HepG2 (cell line): Measurements from ENCODE around the gene SIX4. TPM values are rescaled to one million over a fixed set of nuclear protein-coding genes. Genes with fewer than 3 reads are reported as not detected.

Experiments
- ARID4A ChIP-seq: sonication (generic); formaldehyde crosslinking; IDR thresholded peaks from 2 replicates; pipeline ENCODE4 v1.5.0; 2020; ENCODE audit warnings: mild to moderate bottlenecking, missing genetic modification reagents, borderline replicate concordance
- CBX2 ChIP-seq, 2 experiments: fragments of 200-600 bp in 1 of 2; sonication (generic); formaldehyde crosslinking in 1 of 2; IDR thresholded peaks; 2 replicates each; pipeline versions ENCODE4 v1.7.0 to v1.8.1; 2018 to 2022; ENCODE audit warnings: low read depth in 2 of 2, low read length in 1 of 2, mild to moderate bottlenecking in 1 of 2, missing genetic modification reagents in 1 of 2
- FOSL1 ChIP-seq: sonication (generic); formaldehyde crosslinking; IDR thresholded peaks from 2 replicates; pipeline ENCODE4 v1.9.0; 2021; ENCODE audit warnings: missing genetic modification reagents, borderline replicate concordance
- FOXP1 ChIP-seq, 2 experiments: fragments of 450-650 bp in 1 of 2; IDR thresholded peaks; 2 replicates each; pipeline ENCODE4 v1.6.1; 2017 to 2018; ENCODE audit warnings: antibody characterized with exemption in 1 of 2
- HDAC1 ChIP-seq: sonication (generic); formaldehyde crosslinking; IDR thresholded peaks from 2 replicates; pipeline ENCODE4 v1.5.1; 2020; ENCODE audit warnings: mild to moderate bottlenecking, missing genetic modification reagents
- IRF2 ChIP-seq: IDR thresholded peaks from 2 replicates; pipeline ENCODE4 v1.6.1; 2018; ENCODE audit warnings: missing genetic modification reagents, missing compliant biosample characterization
- KDM2A ChIP-seq: sonication (generic); formaldehyde crosslinking; IDR thresholded peaks from 2 replicates; pipeline ENCODE4 v1.4.0; 2020; ENCODE audit warnings: low read depth, missing genetic modification reagents, borderline replicate concordance
- KDM4B ChIP-seq: sonication (generic); formaldehyde crosslinking; IDR thresholded peaks from 2 replicates; pipeline ENCODE4 v1.4.0; 2020; ENCODE audit warnings: missing genetic modification reagents
- LCORL ChIP-seq, 2 experiments: fragments of 450-650 bp in 1 of 2; sonication (generic) in 1 of 2; formaldehyde crosslinking in 1 of 2; IDR thresholded peaks; 2 replicates each; pipeline versions ENCODE4 v1.5.0 to v1.6.1; 2017 to 2020; ENCODE audit warnings: antibody characterized with exemption in 1 of 2, missing genetic modification reagents in 1 of 2
- MED1 ChIP-seq: sonication (generic); formaldehyde crosslinking; IDR thresholded peaks from 2 replicates; pipeline ENCODE4 v1.4.0; 2020; ENCODE audit warnings: missing genetic modification reagents
- PHF20 ChIP-seq: sonication (generic); formaldehyde crosslinking; IDR thresholded peaks from 2 replicates; pipeline ENCODE4 v1.5.0; 2020; ENCODE audit warnings: mild to moderate bottlenecking, missing genetic modification reagents
- SOX5 ChIP-seq: IDR thresholded peaks from 2 replicates; pipeline ENCODE4 v1.6.1; 2016; ENCODE audit warnings: borderline replicate concordance
- WIZ ChIP-seq: sonication (generic); formaldehyde crosslinking; IDR thresholded peaks from 2 replicates; pipeline ENCODE4 v1.5.1; 2020; ENCODE audit warnings: mild to moderate bottlenecking, missing genetic modification reagents
- ZNF343 ChIP-seq: sonication (generic); formaldehyde crosslinking; IDR thresholded peaks from 2 replicates; pipeline ENCODE4 v1.4.0; 2020; ENCODE audit warnings: mild to moderate bottlenecking, missing genetic modification reagents
- ZNF468 ChIP-seq: sonication (generic); formaldehyde crosslinking; IDR thresholded peaks from 2 replicates; pipeline ENCODE4 v1.8.0; 2022; ENCODE audit warnings: mild to moderate bottlenecking, moderate library complexity, missing genetic modification reagents
- ZNF547 ChIP-seq: sonication (generic); formaldehyde crosslinking; IDR thresholded peaks from 2 replicates; pipeline ENCODE4 v1.5.1; 2020; ENCODE audit warnings: mild to moderate bottlenecking, missing genetic modification reagents
- ZNF781 ChIP-seq: sonication (generic); formaldehyde crosslinking; IDR thresholded peaks from 2 replicates; pipeline ENCODE4 v1.5.1; 2020; ENCODE audit warnings: borderline replicate concordance, mild to moderate bottlenecking, missing genetic modification reagents; ENCODE audit errors: not compliant biosample characterization
- ZNF790 ChIP-seq: sonication (generic); formaldehyde crosslinking; IDR thresholded peaks from 2 replicates; pipeline ENCODE4 v1.8.0; 2022; ENCODE audit warnings: missing genetic modification reagents, mild to moderate bottlenecking, borderline replicate concordance
- ZNF850 ChIP-seq: sonication (generic); formaldehyde crosslinking; conservative IDR thresholded peaks from 2 replicates; pipeline ENCODE4 v1.9.0; 2021; ENCODE audit warnings: mild to moderate bottlenecking, missing genetic modification reagents
- polyA plus RNA-seq, 8 experiments: library from polyadenylated mRNA; depleted of rRNA in 3 of 8; stranded (reverse) in 7 of 8; unstranded in 1 of 8; fragments of >200 nt; fragmentation: Illumina TruSeq in 4 of 8; extraction: Trizol in 4 of 8; gene quantifications; 2 replicates each; pipeline versions ENCODE4 v1.2.1 to v1.2.3, GENCODE V29; 2011 to 2016; ENCODE audit warnings: low read depth in 4 of 8, missing spikeins in 1 of 8, mixed read lengths in 1 of 8; ENCODE audit not compliant: insufficient read depth in 1 of 8
- total RNA-seq, 5 experiments: library from RNA; depleted of rRNA; stranded (reverse); fragments of >200 nt; fragmentation: Illumina TruSeq; extraction: Trizol; gene quantifications; 2 replicates each; pipeline ENCODE4 v1.2.3, GENCODE V29; 2016; ENCODE audit warnings: low read depth in 1 of 5
- TF ChIP-seq, protein P1 (sequence below): sonication (generic); formaldehyde crosslinking; IDR thresholded peaks from 2 replicates; pipeline ENCODE4 v1.4.0; 2020; ENCODE audit warnings: low read depth, missing genetic modification reagents
- TF ChIP-seq, protein P2 (sequence below): sonication (generic); formaldehyde crosslinking; IDR thresholded peaks from 2 replicates; pipeline ENCODE4 v1.4.0; 2020; ENCODE audit warnings: missing genetic modification reagents

SIX4 gene
- total and polyA plus RNA-seq, 2 of the 13 experiments (the other 11 are each of a cell fraction or from before 2014, with no cell fraction given) = 5.0 to 6.0 TPM

GRCh38 chr14:60721326-60722106 lies 2.6 kb downstream of the SIX4 start (continued):
- TF ChIP-seq, protein P1, sequence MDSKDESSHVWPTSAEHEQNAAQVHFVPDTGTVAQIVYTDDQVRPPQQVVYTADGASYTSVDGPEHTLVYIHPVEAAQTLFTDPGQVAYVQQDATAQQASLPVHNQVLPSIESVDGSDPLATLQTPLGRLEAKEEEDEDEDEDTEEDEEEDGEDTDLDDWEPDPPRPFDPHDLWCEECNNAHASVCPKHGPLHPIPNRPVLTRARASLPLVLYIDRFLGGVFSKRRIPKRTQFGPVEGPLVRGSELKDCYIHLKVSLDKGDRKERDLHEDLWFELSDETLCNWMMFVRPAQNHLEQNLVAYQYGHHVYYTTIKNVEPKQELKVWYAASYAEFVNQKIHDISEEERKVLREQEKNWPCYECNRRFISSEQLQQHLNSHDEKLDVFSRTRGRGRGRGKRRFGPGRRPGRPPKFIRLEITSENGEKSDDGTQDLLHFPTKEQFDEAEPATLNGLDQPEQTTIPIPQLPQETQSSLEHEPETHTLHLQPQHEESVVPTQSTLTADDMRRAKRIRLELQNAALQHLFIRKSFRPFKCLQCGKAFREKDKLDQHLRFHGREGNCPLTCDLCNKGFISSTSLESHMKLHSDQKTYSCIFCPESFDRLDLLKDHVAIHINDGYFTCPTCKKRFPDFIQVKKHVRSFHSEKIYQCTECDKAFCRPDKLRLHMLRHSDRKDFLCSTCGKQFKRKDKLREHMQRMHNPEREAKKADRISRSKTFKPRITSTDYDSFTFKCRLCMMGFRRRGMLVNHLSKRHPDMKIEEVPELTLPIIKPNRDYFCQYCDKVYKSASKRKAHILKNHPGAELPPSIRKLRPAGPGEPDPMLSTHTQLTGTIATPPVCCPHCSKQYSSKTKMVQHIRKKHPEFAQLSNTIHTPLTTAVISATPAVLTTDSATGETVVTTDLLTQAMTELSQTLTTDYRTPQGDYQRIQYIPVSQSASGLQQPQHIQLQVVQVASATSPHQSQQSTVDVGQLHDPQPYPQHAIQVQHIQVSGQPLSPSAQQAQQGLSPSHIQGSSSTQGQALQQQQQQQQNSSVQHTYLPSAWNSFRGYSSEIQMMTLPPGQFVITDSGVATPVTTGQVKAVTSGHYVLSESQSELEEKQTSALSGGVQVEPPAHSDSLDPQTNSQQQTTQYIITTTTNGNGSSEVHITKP = peak; percentile 13; the same call in 1 of the 2 replicates
- TF ChIP-seq CBX2 (IDR thresholded peaks at IDR 0.05; ENCODE audit: low read depth, low read length) (no peak), CBX2 (CRISPR knock-in tag; IDR thresholded peaks at IDR 0.05; ENCODE audit: low read depth) (no peak), MED1 (CRISPR knock-in tag) (peak; percentile 35; the same call in 1 of the 2 replicates), WIZ (CRISPR knock-in tag) (no peak), PHF20 (CRISPR knock-in tag) (no peak), FOSL1 (peak; percentile 61; the same call in 1 of the 2 replicates), LCORL (IDR thresholded peaks at IDR 0.05) (no peak), LCORL (CRISPR knock-in tag; IDR thresholded peaks at IDR 0.05) (peak; percentile 45; the same call in 1 of the 2 replicates), KDM2A (CRISPR knock-in tag) (peak; percentile 82), KDM4B (CRISPR knock-in tag) (no peak; the same call in 1 of the 2 replicates), IRF2 (CRISPR knock-in tag) (0 out of 2 replicates have a peak, but pooled peaks have one; percentile 21), ZNF547 (CRISPR knock-in tag) (peak; percentile 7; the same call in 1 of the 2 replicates), ZNF468 (CRISPR knock-in tag) (no peak), ZNF343 (peak; percentile 35; the same call in 1 of the 2 replicates), HDAC1 (peak; percentile 80), ARID4A (CRISPR knock-in tag) (no peak; the same call in 1 of the 2 replicates), ZNF850 (CRISPR knock-in tag) (no peak), FOXP1 (IDR thresholded peaks at IDR 0.05) (no peak), FOXP1 (CRISPR knock-in tag; IDR thresholded peaks at IDR 0.05) (no peak), ZNF781 (CRISPR knock-in tag) (peak; percentile 27), SOX5 (no peak), ZNF790 (no peak)
- TF ChIP-seq, protein P2, sequence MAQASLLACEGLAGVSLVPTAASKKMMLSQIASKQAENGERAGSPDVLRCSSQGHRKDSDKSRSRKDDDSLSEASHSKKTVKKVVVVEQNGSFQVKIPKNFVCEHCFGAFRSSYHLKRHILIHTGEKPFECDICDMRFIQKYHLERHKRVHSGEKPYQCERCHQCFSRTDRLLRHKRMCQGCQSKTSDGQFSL = 0 out of 2 replicates have a peak, but pooled peaks have one; percentile 12
